Adrenal gland (tissue), 5 donors: Measurements from ENCODE around the gene KIR3DL3.

Experiments used
- CTCF ChIP-seq, 6 experiments: fragments of 450-650 bp in 4 of 6; fragments of 200-600 bp in 2 of 6; sonication (generic) in 1 of 6; IDR thresholded peaks; 1 replicate in 5 of 6; 2 replicates in 1 of 6; pipeline versions ENCODE4 v1.5.1 to v1.8.0; 2016 to 2021; ENCODE audit warnings: antibody characterized with exemption in 6 of 6, mild to moderate bottlenecking in 2 of 6, moderate library complexity in 1 of 6
- POLR2A ChIP-seq, 2 donors: fragments of 450-650 bp; IDR thresholded peaks; one replicate each; pipeline ENCODE4 v1.6.1; 2017; ENCODE audit warnings: antibody characterized with exemption in 2 of 2, mild to moderate bottlenecking in 2 of 2, moderate library complexity in 1 of 2
- donor health status: DM: no; HTN: no; CAD: no.

GRCh38 chr19:54729416-54730188 is 5.4 kb downstream of the KIR3DL3 start:
- TF ChIP-seq CTCF (IDR thresholded peaks at IDR 0.05) (no peak), POLR2A (IDR thresholded peaks at IDR 0.05) (no peak)
